Measurements from ENCODE around the gene GRSF1. TPM values are rescaled to one million over a fixed set of nuclear protein-coding genes. Genes with fewer than 3 reads are reported as not detected.

GRSF1 gene
- total and polyA plus RNA-seq, 7 donors = 46.5 to 87.4 (median 62.1) TPM

DNA sequence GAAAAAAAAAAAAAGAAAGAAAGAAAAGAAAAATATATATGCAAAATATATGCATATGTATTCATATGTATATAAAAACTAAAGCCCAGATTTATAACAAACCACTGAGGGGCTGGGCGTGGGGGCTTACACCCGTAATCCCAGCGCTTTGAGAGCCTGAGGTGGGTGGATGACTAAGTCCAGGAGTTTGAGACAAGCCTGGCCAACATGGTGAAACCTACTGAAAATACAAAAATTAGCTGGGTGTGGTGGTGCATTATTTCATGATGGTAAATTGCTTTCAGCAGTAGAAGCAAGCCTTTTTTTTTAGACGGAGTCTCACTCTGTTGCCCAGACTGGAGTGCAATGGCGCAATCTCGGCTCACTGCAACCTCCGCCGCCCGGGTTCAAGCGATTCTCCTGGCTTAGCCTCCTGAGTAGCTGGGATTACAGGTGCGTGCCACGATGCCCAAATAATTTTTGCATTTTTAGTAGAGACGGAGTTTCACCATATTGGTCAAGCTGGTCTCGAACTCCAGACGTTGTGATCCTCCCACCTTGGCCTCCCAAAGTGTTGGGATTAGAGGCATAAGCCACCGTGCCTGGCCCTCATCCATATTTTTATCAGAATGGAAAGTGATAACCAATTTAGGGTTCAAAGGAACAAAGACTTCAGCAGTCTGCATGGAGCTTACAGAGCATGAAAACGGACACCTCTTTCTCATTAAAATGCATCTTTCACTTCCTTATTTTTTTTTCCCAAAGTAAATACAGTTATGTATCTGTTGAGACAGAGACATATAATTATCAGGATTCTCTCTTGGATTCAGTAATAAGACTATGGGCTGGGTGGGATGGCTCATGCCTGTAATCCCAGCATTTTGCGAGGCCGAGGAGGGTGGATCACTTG is 34.8 kb upstream of the GRSF1 start:
- intact Hi-C loops (cut with DNase I) = no loop called here
- H3K4me3 ChIP-seq = no peak overlapping the region

DNA sequence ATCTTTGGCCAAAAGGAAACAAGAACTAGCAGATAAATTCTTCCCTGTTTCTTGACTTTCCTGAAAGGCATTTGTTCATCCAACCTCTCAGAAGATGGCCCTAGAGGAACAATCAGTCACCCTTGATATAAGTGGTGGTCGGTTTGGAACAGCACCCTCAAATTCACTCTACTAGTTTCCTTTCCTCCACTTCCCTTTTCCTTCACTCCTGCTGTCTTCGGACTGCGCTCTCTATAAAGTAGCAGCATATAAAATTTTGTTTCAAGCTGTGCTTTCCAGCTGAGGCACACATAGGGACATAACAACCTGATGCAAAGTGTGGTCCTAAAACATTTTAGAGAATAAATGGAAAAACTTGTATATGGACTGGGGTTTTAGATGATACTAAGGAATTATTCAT is 33.5 kb upstream of the GRSF1 start:
- Histone ChIP-seq H3K27ac (no peak overlapping the region), H3K36me3 (no peaks in the 10 kb centered on the region), H3K9me3 (no peaks in the 10 kb centered on the region), H3K27me3 (no peaks in the 10 kb centered on the region), H3K4me1 (no peaks in the 10 kb centered on the region), H3K4me3 (no peak overlapping the region)
- no peak for DNase-seq
- intact Hi-C loops (cut with DNase I) = no loop called here
- 88 to 96% methylated on average over 3 of the region's 3 CpGs for WGBS, 2 donors
- no peak for TF ChIP-seq EP300 (IDR thresholded peaks at IDR 0.05)
- TF ChIP-seq, protein P1, sequence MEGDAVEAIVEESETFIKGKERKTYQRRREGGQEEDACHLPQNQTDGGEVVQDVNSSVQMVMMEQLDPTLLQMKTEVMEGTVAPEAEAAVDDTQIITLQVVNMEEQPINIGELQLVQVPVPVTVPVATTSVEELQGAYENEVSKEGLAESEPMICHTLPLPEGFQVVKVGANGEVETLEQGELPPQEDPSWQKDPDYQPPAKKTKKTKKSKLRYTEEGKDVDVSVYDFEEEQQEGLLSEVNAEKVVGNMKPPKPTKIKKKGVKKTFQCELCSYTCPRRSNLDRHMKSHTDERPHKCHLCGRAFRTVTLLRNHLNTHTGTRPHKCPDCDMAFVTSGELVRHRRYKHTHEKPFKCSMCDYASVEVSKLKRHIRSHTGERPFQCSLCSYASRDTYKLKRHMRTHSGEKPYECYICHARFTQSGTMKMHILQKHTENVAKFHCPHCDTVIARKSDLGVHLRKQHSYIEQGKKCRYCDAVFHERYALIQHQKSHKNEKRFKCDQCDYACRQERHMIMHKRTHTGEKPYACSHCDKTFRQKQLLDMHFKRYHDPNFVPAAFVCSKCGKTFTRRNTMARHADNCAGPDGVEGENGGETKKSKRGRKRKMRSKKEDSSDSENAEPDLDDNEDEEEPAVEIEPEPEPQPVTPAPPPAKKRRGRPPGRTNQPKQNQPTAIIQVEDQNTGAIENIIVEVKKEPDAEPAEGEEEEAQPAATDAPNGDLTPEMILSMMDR (IDR thresholded peaks at IDR 0.05) = no peak
- no peak for TF ChIP-seq POLR2A (IDR thresholded peaks at IDR 0.05)
- TF ChIP-seq POLR2AphosphoS5 (IDR thresholded peaks at IDR 0.05) = no peak

More for the DNA sequence above, 34.8 kb upstream of the GRSF1 start:
- 86 to 90% methylated on average over 19 of the region's 19 CpGs for WGBS, 2 donors
- TF ChIP-seq, protein P1 (IDR thresholded peaks at IDR 0.05) = no peak
- no peak for TF ChIP-seq POLR2A (IDR thresholded peaks at IDR 0.05)
- TF ChIP-seq POLR2AphosphoS5 (IDR thresholded peaks at IDR 0.05) = no peak
- no peak for TF ChIP-seq EP300 (IDR thresholded peaks at IDR 0.05)
- Histone ChIP-seq H3K4me1 (no peaks in the 10 kb centered on the region), H3K36me3 (no peaks in the 10 kb centered on the region), H3K27ac (no peak overlapping the region), H3K27me3 (no peaks in the 10 kb centered on the region), H3K9me3 (no peaks in the 10 kb centered on the region)
- DNase-seq = no peak

DNA sequence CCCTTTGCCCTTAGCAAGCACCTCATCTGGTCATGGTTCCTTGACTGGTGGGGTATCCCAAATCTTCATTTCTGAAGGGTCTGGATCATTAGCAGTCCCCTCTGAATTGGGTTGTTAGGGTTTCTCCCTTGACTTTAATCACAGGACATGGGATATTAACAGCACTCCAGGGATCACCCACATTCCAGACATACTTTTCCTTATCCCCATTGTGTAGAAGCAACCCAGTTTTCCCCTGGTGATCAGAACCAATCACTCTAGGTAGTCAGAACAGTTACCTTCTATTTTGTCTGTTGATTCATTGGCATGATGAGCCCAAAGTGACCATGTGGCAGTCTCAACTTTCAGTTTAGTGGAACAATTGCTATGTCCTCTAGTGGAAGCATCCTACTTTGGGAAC is 29.1 kb upstream of the GRSF1 start:
- Histone ChIP-seq H3K27me3 (no peaks in the 10 kb centered on the region), H3K4me1 (no peaks in the 10 kb centered on the region), H3K36me3 (no peaks in the 10 kb centered on the region), H3K27ac (no peak overlapping the region), H3K4me3 (no peak overlapping the region), H3K9me3 (no peaks in the 10 kb centered on the region)
- intact Hi-C loops (cut with DNase I) = no loop called here
- DNase-seq = no peak
- TF ChIP-seq, protein P1 (IDR thresholded peaks at IDR 0.05) = no peak
- TF ChIP-seq POLR2A (IDR thresholded peaks at IDR 0.05) (no peak), EP300 (IDR thresholded peaks at IDR 0.05) (no peak), POLR2AphosphoS5 (IDR thresholded peaks at IDR 0.05) (no peak)

DNA sequence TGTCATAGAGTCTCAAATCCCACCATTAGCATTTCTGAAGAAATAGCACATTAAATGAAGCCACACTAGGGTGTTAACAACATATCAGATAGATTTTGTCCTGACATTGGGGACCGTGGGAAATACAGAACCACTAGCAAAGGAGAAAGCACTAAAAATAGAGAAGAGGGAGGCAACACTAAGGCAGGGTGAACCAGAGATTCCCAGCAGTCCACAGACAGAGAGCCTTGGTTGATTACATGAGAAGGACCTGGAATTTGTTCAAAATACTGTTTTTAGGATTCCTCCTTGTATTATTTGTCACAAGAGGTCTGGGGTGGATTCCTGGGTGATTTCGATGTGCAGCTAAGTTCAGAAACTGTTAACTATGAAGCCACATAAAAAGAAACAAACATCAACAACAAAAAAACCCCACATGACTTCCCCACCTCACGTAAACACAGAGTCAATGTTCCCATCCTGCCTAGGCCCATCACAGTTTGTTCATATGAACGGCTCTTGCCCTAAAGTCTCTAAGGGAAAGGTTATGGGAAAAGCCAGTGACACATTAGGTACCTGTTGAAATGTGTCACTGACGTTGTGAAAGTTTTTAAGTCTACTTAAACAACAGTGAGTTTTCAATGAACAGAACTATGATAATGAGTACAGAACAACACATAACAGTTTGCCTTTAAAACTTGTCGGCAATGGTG is 23.6 kb upstream of the GRSF1 start:
- H3K4me1 ChIP-seq = no peaks in the 10 kb centered on the region
- no peak for DNase-seq
- intact Hi-C loops (cut with DNase I) = no loop called here
- no peak overlapping the region for H3K4me3 ChIP-seq
- H3K27ac ChIP-seq = no peak overlapping the region
- no peaks in the 10 kb centered on the region for H3K36me3 ChIP-seq
- TF ChIP-seq POLR2AphosphoS5 (IDR thresholded peaks at IDR 0.05) (no peak), POLR2A (IDR thresholded peaks at IDR 0.05) (no peak), EP300 (IDR thresholded peaks at IDR 0.05) (no peak)
- TF ChIP-seq, protein P1 (IDR thresholded peaks at IDR 0.05) = no peak
- H3K27me3 ChIP-seq = no peaks in the 10 kb centered on the region
- H3K9me3 ChIP-seq = no peaks in the 10 kb centered on the region
- WGBS, 2 donors = 57 to 64% methylated on average over 6 of the region's 6 CpGs

All from sigmoid colon (tissue), 7 donors.